HL-60 (cell line): ENCODE measurements around the gene TNRC6C.
A peak's percentile ranks its signal among the peaks of the same experiment; 100 is the strongest.

Source experiments
- DNase-seq, 2 experiments: peaks; one replicate each; pipeline ENCODE4 v3.0.0-alpha.2; 2010 to 2020; ENCODE audit warnings: low read depth in 1 of 2, low spot score in 1 of 2
- H3K27ac ChIP-seq: fragments of 250-450 bp; sonication (Bioruptor Pico); replicated peaks from 2 replicates; pipeline ENCODE4 v1.5.1; 2020; ENCODE audit warnings: mild to moderate bottlenecking, moderate library complexity
- H3K27me3 ChIP-seq: fragments of 250-450 bp; sonication (Bioruptor Pico); 2 replicates; pipeline ENCODE4 v1.5.1; 2021; ENCODE audit warnings: mild to moderate bottlenecking, moderate library complexity; ENCODE audit not compliant: insufficient read depth, poor library complexity, severe bottlenecking
- H3K4me3 ChIP-seq: replicated peaks from 2 replicates; pipeline ENCODE4 v1.5.1; 2011; ENCODE audit warnings: mild to moderate bottlenecking, control low read depth, low read length; ENCODE audit not compliant: insufficient read depth
- GABPA ChIP-seq: IDR thresholded peaks from 2 replicates; pipeline ENCODE4 v1.6.1; 2012; ENCODE audit warnings: low read depth
- POLR2AphosphoS5 ChIP-seq: IDR thresholded peaks from 2 replicates; pipeline ENCODE4 v1.6.1; 2012; ENCODE audit warnings: low read depth
- SPI1 ChIP-seq: IDR thresholded peaks from 2 replicates; pipeline ENCODE4 v1.6.1; 2012; ENCODE audit warnings: low read depth, mild to moderate bottlenecking, borderline replicate concordance
- TF ChIP-seq, protein P1 (sequence below): IDR thresholded peaks from 2 replicates; pipeline ENCODE4 v1.6.1; 2012; ENCODE audit warnings: low read depth; ENCODE audit not compliant: insufficient replicate concordance
- TF ChIP-seq, protein P2 (sequence below): IDR thresholded peaks from one replicate; pipeline ENCODE4 v1.5.1; 2011; ENCODE audit warnings: low read length, control low read depth, inconsistent platforms; ENCODE audit not compliant: insufficient read depth

The TNRC6C gene

DNA sequence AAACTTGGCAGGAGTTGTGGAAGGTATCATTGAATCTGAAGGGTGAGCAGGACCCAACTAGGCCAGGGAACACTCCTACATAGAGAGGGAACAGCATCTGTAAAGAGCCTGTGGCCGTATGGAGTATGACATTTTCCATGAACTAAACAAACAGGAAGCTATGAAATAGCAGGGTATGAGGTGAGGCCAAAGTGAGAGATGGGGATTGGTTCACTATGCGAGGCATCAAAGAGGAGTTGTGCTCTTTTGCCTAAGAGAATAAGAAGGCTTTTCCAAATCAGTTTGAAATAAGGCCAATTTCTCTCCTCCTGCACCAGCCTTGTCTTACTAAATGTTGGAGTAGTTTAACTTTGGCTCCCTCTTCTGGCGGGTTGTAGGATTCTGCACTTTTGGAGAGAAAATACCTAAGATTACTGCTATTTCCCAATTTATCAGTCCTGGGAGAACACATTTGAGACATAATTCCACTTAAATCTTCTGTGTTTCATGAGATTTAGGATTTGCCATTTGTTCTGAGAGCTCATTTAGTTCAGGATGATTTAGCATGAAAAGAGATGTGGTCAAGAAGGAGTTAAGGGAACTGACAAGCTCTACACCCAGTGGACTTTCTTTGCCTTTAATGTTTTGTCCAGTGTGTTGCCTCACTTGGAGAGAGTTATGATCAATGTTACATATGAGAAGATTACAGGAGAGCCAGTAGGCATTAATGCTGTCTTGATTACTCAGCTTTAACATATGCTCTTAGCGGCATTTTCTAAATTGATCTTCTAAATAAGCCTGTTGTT is 55.4 kb downstream of the TNRC6C start:
- Histone ChIP-seq H3K27me3 (no peaks in the 10 kb centered on the region), H3K4me3 (no peak overlapping the region), H3K27ac (no peak overlapping the region)
- DNase-seq: peak in 1 of 2 experiments; percentile 60
- TF ChIP-seq, protein P1, sequence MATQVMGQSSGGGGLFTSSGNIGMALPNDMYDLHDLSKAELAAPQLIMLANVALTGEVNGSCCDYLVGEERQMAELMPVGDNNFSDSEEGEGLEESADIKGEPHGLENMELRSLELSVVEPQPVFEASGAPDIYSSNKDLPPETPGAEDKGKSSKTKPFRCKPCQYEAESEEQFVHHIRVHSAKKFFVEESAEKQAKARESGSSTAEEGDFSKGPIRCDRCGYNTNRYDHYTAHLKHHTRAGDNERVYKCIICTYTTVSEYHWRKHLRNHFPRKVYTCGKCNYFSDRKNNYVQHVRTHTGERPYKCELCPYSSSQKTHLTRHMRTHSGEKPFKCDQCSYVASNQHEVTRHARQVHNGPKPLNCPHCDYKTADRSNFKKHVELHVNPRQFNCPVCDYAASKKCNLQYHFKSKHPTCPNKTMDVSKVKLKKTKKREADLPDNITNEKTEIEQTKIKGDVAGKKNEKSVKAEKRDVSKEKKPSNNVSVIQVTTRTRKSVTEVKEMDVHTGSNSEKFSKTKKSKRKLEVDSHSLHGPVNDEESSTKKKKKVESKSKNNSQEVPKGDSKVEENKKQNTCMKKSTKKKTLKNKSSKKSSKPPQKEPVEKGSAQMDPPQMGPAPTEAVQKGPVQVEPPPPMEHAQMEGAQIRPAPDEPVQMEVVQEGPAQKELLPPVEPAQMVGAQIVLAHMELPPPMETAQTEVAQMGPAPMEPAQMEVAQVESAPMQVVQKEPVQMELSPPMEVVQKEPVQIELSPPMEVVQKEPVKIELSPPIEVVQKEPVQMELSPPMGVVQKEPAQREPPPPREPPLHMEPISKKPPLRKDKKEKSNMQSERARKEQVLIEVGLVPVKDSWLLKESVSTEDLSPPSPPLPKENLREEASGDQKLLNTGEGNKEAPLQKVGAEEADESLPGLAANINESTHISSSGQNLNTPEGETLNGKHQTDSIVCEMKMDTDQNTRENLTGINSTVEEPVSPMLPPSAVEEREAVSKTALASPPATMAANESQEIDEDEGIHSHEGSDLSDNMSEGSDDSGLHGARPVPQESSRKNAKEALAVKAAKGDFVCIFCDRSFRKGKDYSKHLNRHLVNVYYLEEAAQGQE: no peak
- TF ChIP-seq, protein P2, sequence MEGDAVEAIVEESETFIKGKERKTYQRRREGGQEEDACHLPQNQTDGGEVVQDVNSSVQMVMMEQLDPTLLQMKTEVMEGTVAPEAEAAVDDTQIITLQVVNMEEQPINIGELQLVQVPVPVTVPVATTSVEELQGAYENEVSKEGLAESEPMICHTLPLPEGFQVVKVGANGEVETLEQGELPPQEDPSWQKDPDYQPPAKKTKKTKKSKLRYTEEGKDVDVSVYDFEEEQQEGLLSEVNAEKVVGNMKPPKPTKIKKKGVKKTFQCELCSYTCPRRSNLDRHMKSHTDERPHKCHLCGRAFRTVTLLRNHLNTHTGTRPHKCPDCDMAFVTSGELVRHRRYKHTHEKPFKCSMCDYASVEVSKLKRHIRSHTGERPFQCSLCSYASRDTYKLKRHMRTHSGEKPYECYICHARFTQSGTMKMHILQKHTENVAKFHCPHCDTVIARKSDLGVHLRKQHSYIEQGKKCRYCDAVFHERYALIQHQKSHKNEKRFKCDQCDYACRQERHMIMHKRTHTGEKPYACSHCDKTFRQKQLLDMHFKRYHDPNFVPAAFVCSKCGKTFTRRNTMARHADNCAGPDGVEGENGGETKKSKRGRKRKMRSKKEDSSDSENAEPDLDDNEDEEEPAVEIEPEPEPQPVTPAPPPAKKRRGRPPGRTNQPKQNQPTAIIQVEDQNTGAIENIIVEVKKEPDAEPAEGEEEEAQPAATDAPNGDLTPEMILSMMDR: peak; percentile 62
- no peak for TF ChIP-seq GABPA
- TF ChIP-seq POLR2AphosphoS5: no peak

DNA sequence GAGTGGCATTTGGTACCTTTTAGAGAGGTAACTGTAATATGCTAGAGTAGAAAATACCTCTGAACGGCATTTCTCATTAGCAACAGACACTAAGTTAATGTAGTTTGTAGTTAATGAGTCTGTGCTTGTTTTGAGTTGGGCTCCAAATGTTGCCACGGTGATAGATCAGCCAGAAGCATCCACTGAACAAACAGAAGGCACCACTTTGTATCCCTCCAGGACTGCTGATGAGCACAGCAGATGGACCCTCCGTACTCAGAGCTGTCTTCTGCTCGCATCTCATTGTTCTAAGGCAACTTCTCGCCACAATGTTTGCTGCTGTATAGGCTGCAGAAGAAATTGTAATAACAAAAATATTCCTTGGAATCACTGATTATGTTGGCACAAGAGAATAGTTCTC is 56.1 kb downstream of the TNRC6C start:
- no peak for TF ChIP-seq GABPA
- TF ChIP-seq POLR2AphosphoS5: no peak
- TF ChIP-seq SPI1: no peak
- TF ChIP-seq, protein P1: no peak
- TF ChIP-seq, protein P2: no peak
- Histone ChIP-seq H3K27ac (no peak overlapping the region), H3K27me3 (no peaks in the 10 kb centered on the region), H3K4me3 (no peak overlapping the region)
- DNase-seq: no peak

DNA sequence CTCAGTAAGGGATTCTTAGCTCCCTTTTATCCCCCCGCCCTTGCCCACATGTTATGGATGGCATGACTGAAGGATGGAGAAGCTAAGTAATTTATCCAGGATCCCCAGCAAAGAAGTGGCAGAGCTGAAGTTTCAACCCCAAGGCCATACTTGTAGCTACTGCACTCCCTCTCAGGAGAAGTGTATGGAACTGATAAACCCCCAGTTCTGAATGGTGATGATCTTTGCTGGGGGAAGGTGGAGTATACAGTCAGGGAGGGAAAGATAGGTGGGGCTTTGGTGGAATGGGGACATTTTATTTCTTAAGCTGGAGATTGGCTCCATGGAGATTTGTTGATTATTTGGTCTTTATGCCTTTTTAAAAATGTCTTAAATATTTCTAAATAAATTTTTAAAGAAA is 58.3 kb downstream of the TNRC6C start:
- no peaks in the 10 kb centered on the region for H3K27me3 ChIP-seq
- no peak overlapping the region for H3K4me3 ChIP-seq
- H3K27ac ChIP-seq: no peak overlapping the region
- no peak for DNase-seq
- TF ChIP-seq GABPA (no peak), SPI1 (no peak), POLR2AphosphoS5 (no peak)
- TF ChIP-seq, protein P1: no peak
- TF ChIP-seq, protein P2: no peak
